ENCODE measurements around the gene PBX3. TPM values are rescaled to one million over a fixed set of nuclear protein-coding genes. Genes with fewer than 3 reads are reported as not detected.

PBX3 gene
- total and polyA plus RNA-seq, 9 donors, result 52.6 to 199 (median 119) TPM

DNA sequence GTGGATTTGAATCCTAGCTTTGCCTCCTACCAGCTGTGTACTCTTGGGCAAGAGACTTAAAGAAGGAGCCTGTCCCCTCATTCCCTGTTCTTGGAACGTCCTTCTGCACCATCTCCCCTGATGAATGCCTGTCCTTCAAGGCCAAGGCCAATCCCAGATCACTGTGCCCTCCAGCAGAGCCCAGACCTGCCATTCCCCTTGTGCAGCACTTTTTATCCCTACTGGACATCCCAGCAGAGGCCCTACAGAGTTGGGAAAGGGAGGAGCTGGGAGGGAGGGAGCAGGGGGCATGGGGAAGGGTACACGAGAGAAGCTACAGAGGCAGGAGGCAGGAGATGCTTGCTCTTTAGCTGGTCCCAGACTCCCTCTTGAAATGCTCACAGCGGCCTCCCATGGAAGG lies 223.9 kb downstream of the PBX3 start:
- intact Hi-C loops (cut with DNase I), result no loop called here
- DNase-seq, result no peak

DNA sequence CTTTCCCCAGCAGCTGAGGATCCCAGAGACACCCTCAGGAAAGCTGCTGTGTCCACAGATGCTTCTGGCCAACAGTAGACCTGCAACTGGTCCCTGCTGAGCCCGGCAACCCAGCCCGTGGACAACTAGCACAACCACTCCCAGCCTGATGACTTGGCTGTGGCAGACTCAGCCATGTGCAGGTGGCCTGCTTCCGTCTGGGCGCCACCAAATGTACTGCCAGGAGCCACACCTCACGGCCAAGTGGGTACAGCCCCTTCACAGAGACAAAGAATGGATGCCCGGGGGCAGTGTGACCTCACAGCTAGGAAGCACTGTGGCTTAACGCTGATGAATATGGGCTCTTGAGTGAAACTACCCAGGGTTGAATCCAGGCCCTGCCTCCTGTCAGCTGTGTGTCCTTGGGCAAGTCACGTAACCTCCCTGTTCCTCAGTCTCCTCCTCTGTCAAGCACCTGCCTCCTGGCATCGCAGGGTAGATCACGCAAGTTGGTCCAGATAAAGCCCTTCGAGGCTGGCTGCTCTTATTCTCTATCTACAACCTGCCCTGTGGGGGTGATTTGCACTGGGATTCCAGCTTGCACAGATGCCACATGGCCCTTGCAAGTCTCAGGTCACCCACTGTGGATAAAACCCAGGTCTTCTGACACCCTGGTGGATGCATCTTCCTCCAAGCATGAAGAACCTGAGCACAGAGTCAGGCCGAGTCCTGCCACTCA lies 225.0 kb downstream of the PBX3 start:
- Histone ChIP-seq H3K27me3 (no peaks in the 10 kb centered on the region), H3K4me1 (ENCODE audit: insufficient read depth) (no peaks in the 10 kb centered on the region), H3K36me3 (no peaks in the 10 kb centered on the region), H3K9me3 (no peaks in the 10 kb centered on the region), H3K27ac (no peak overlapping the region), H3K4me3 (no peak overlapping the region)
- DNase-seq, result no peak
- TF ChIP-seq POLR2A (IDR thresholded peaks at IDR 0.05) (no peak), CTCF (IDR thresholded peaks at IDR 0.05) (no peak), EP300 (IDR thresholded peaks at IDR 0.05) (no peak)
- WGBS, 3 donors, result 85 to 92% (median 88%) methylated on average over 12 of the region's 12 CpGs
- intact Hi-C loops (cut with DNase I), result no loop called here

More for the DNA sequence above, 223.9 kb downstream of the PBX3 start:
- Histone ChIP-seq H3K27ac (no peak overlapping the region), H3K36me3 (no peaks in the 10 kb centered on the region), H3K4me3 (no peak overlapping the region), H3K9me3 (no peaks in the 10 kb centered on the region), H3K4me1 (ENCODE audit: insufficient read depth) (no peaks in the 10 kb centered on the region), H3K27me3 (no peaks in the 10 kb centered on the region)
- TF ChIP-seq CTCF (IDR thresholded peaks at IDR 0.05) (no peak), POLR2A (IDR thresholded peaks at IDR 0.05) (no peak), EP300 (IDR thresholded peaks at IDR 0.05) (no peak)
- whole genome bisulfite sequencing, 3 donors, result 58 to 61% (median 60%) methylated on average over 3 of the region's 3 CpGs

GRCh38 chr9:125973547-125973946 lies 226.4 kb downstream of the PBX3 start:
- Histone ChIP-seq H3K27ac (no peak overlapping the region), H3K4me1 (ENCODE audit: insufficient read depth) (no peaks in the 10 kb centered on the region), H3K36me3 (no peaks in the 10 kb centered on the region), H3K9me3 (no peaks in the 10 kb centered on the region), H3K4me3 (no peak overlapping the region), H3K27me3 (no peaks in the 10 kb centered on the region)
- TF ChIP-seq CTCF (IDR thresholded peaks at IDR 0.05) (no peak), EP300 (IDR thresholded peaks at IDR 0.05) (no peak), POLR2A (IDR thresholded peaks at IDR 0.05) (no peak)
- no peak for DNase-seq
- intact Hi-C loops (cut with DNase I), result no loop called here
- WGBS, 3 donors, result 74 to 77% (median 76%) methylated on average over 10 of the region's 10 CpGs

- H3K4me3 ChIP-seq, result no peak overlapping the region
- TF ChIP-seq POLR2A (IDR thresholded peaks at IDR 0.05) (no peak), CTCF (IDR thresholded peaks at IDR 0.05) (no peak), EP300 (IDR thresholded peaks at IDR 0.05) (no peak)
- no peak overlapping the region for H3K27ac ChIP-seq
- DNase-seq, result no peak
- H3K36me3 ChIP-seq, result no peaks in the 10 kb centered on the region
- H3K9me3 ChIP-seq, result no peaks in the 10 kb centered on the region
- intact Hi-C loops (cut with DNase I), result loop anchor here in 1 of 4 donors (5.0 kb wide), 1 partner anchor 98 kb away; no protein-coding TSS in a partner anchor
- WGBS, 3 donors, result 88 to 99% (median 94%) methylated on average over 4 of the region's 4 CpGs
- no peaks in the 10 kb centered on the region for H3K27me3 ChIP-seq
- H3K4me1 ChIP-seq (ENCODE audit: insufficient read depth), result no peaks in the 10 kb centered on the region
These were observed 227.5 kb downstream of the PBX3 start for GRCh38 chr9:125974705-125975104.

Measured in ovary (tissue), 9 donors.